Stomach (tissue), 9 donors: ENCODE results near the gene IGFBP4. TPM values are rescaled to one million over a fixed set of nuclear protein-coding genes. Genes with fewer than 3 reads are reported as not detected.
A peak's percentile ranks its signal among the peaks of the same experiment; 100 is the strongest.

ENCODE experiments used
- DNase-seq, 2 donors: peaks; one replicate each; pipeline versions ENCODE4 v3.0.0 to v3.0.0-alpha.2; 2013 to 2019
- H3K27ac ChIP-seq, 5 donors: fragments of 200-600 bp in 4 of 5; sonication (generic) in 4 of 5; one replicate each; pipeline ENCODE4 v1.5.1; 2013 to 2019; ENCODE audit warnings: mild to moderate bottlenecking in 1 of 5, moderate library complexity in 1 of 5
- H3K27me3 ChIP-seq, 3 donors: fragments of 200-600 bp; sonication (generic); one replicate each; pipeline ENCODE4 v1.5.1; 2017 to 2019; ENCODE audit warnings: mixed run types in 1 of 3
- H3K36me3 ChIP-seq, 4 donors: fragments of 200-600 bp; sonication (generic); 1 replicate in 3 of 4; 2 replicates in 1 of 4; pipeline ENCODE4 v1.5.1; 2016 to 2019
- H3K4me1 ChIP-seq, 4 donors: fragments of 200-600 bp; sonication (generic); one replicate each; pipeline ENCODE4 v1.5.1; 2016 to 2019
- H3K4me3 ChIP-seq, 4 donors: fragments of 200-600 bp; sonication (generic) in 3 of 4; one replicate each; pipeline ENCODE4 v1.5.1; 2016 to 2019; ENCODE audit warnings: mild to moderate bottlenecking in 1 of 4
- H3K9me3 ChIP-seq, 4 donors: fragments of 200-600 bp; sonication (generic); one replicate each; pipeline ENCODE4 v1.5.1; 2016 to 2019
- EP300 ChIP-seq: sonication (generic); formaldehyde crosslinking; IDR thresholded peaks from one replicate; pipeline ENCODE4 v1.6.1; 2017; ENCODE audit warnings: antibody characterized with exemption
- POLR2A ChIP-seq, 4 donors: fragments of 450-650 bp; IDR thresholded peaks; one replicate each; pipeline ENCODE4 v1.6.1; 2016; ENCODE audit warnings: antibody characterized with exemption in 4 of 4, control low read depth in 2 of 4, mild to moderate bottlenecking in 1 of 4, moderate library complexity in 1 of 4
- POLR2AphosphoS5 ChIP-seq, 3 donors: sonication (generic); formaldehyde crosslinking; IDR thresholded peaks; one replicate each; pipeline ENCODE4 v1.6.1; 2016; ENCODE audit warnings: antibody characterized with exemption in 3 of 3
- WGBS, 5 donors: extraction: QIAGEN DNeasy Blood & Tissue Kit in 3 of 5; methylation state at CpG; one replicate each; pipeline versions ENCODE4 v1.1.5 to v1.1.7; 2013 to 2018; 5-methylcytosine and 5-hydroxymethylcytosine counted together
- intact Hi-C: fragments of 100-400 bp; cut with DNase I; formaldehyde crosslinking; loops from one replicate; pipeline ENCODE4 v1.15.1; 2023; ENCODE audit warnings: low total_unique reads
- polyA plus RNA-seq, 3 donors: library from polyadenylated mRNA; stranded (reverse); fragments of 200-250 nt; gene quantifications; one replicate each; pipeline ENCODE4 v1.2.3, GENCODE V29; 2013
- total RNA-seq, 5 donors: library from RNA; depleted of rRNA; stranded (reverse); fragments of >200 nt; gene quantifications; one replicate each; pipeline versions ENCODE4 v1.1.0 to v1.2.3, GENCODE V29; 2014 to 2016
- TF ChIP-seq, protein P1 (sequence below), 7 experiments: fragments of 450-650 bp in 4 of 7; fragments of 200-600 bp in 3 of 7; sonication (generic) in 3 of 7; IDR thresholded peaks; one replicate each; pipeline ENCODE4 v1.5.1; 2016 to 2019; ENCODE audit warnings: antibody characterized with exemption in 7 of 7, control low read depth in 2 of 7, mild to moderate bottlenecking in 1 of 7
- donor health status: healthy with polysubstance abuse.
- donor health status: Bipolar disorder and iron deficiency.
- donor health status: healthy.

Gene IGFBP4
- total and polyA plus RNA-seq, 8 donors, result 71.2 to 658 (median 157) TPM

DNA sequence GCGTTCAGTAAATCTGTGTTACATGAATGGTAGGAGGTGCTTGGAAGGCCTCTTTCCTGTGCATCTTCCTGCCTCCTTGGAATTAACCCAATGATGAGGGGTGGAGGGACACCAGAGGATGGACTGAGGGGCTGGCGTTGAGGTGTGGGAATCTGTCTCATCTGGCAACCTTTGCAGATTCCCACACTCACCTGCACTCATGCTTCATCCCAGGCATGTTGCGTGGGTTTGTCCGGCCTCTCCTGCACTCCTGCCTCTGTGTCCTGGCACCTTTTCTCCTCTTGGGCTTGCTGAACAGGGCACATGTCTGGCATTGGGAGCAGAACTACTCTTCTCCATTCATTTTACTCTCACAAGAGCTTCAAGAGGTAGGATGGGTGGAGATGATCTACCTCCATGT is 3.1 kb upstream of the IGFBP4 start:
- Histone ChIP-seq H3K36me3 (no peaks in the 10 kb centered on the region), H3K4me1 (peaks cover 0 to 42% (median 28%) of the 10 kb centered on the region in 4 donors), H3K27me3 (peaks cover 0 to 19% (median 0%) of the 10 kb centered on the region in 3 donors), H3K27ac (no peak overlapping the region), H3K4me3 (no peak overlapping the region), H3K9me3 (no peaks in the 10 kb centered on the region)
- TF ChIP-seq, protein P1, sequence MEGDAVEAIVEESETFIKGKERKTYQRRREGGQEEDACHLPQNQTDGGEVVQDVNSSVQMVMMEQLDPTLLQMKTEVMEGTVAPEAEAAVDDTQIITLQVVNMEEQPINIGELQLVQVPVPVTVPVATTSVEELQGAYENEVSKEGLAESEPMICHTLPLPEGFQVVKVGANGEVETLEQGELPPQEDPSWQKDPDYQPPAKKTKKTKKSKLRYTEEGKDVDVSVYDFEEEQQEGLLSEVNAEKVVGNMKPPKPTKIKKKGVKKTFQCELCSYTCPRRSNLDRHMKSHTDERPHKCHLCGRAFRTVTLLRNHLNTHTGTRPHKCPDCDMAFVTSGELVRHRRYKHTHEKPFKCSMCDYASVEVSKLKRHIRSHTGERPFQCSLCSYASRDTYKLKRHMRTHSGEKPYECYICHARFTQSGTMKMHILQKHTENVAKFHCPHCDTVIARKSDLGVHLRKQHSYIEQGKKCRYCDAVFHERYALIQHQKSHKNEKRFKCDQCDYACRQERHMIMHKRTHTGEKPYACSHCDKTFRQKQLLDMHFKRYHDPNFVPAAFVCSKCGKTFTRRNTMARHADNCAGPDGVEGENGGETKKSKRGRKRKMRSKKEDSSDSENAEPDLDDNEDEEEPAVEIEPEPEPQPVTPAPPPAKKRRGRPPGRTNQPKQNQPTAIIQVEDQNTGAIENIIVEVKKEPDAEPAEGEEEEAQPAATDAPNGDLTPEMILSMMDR (IDR thresholded peaks at IDR 0.05), result no peak
- TF ChIP-seq POLR2AphosphoS5 (IDR thresholded peaks at IDR 0.05), result no peak
- no peak for TF ChIP-seq EP300
- no peak for TF ChIP-seq POLR2A (IDR thresholded peaks at IDR 0.05)
- no peak for DNase-seq
- intact Hi-C loops, result no loop called here
- WGBS, 5 donors, result 77 to 87% (median 81%) methylated on average over 4 of the region's 4 CpGs

DNA sequence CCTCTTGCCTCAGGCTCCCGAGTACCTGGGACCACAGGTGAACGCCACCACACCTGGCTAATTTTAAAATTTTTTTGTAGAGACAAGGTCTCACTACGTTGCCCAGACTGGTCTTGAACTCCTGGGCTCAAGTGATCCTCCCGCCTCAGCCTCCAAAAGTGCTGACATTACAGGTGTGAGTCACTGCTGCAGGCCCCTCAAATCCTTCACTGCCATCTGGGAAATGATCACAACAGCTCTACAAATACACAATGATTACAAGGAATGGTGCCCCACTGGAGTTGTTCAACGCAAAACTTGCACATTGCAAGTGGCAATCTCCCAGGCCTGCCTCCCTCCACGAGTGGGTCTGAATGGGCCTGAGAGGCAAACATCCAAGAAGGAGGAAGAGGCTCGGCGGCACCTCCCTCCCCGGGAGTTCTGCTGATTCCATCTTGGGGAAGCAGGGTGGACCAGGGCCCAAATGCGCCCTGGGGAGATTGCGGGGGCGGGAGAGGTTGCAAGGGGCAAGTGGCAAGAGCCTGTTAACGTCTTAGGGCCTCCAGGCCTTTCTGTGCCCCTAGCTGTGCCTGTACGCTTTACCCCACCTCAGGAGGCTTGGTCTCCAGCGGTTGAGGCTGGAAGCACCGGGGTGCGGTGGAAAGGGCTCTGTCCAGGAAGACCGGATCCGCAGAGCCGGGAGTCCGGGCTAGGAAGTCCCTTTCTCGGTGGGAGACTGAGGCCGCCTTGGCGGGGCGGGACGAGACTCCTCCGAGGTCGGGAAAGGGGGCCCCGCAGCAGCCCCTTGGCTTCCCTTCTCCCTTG is 656 bp upstream of the IGFBP4 start:
- Histone ChIP-seq H3K9me3 (no peaks in the 10 kb centered on the region), H3K27ac (peak overlapping the region; percentile 80 to 93 (median 92)), H3K4me1 (peaks cover 8 to 52% (median 36%) of the 10 kb centered on the region in 4 donors), H3K27me3 (peaks cover 0 to 22% (median 0%) of the 10 kb centered on the region in 3 donors), H3K4me3 (peak overlapping the region; percentile 58 to 71 (median 68)), H3K36me3 (no peaks in the 10 kb centered on the region)
- DNase-seq, result no peak
- WGBS, 5 donors, result 27 to 37% (median 35%) methylated on average over 17 to 29 of the region's 29 CpGs
- intact Hi-C loops, result no loop called here
- no peak for TF ChIP-seq EP300
- TF ChIP-seq POLR2A (IDR thresholded peaks at IDR 0.05), result no peak
- TF ChIP-seq, protein P1 (IDR thresholded peaks at IDR 0.05), result no peak
- TF ChIP-seq POLR2AphosphoS5 (IDR thresholded peaks at IDR 0.05), result no peak

DNA sequence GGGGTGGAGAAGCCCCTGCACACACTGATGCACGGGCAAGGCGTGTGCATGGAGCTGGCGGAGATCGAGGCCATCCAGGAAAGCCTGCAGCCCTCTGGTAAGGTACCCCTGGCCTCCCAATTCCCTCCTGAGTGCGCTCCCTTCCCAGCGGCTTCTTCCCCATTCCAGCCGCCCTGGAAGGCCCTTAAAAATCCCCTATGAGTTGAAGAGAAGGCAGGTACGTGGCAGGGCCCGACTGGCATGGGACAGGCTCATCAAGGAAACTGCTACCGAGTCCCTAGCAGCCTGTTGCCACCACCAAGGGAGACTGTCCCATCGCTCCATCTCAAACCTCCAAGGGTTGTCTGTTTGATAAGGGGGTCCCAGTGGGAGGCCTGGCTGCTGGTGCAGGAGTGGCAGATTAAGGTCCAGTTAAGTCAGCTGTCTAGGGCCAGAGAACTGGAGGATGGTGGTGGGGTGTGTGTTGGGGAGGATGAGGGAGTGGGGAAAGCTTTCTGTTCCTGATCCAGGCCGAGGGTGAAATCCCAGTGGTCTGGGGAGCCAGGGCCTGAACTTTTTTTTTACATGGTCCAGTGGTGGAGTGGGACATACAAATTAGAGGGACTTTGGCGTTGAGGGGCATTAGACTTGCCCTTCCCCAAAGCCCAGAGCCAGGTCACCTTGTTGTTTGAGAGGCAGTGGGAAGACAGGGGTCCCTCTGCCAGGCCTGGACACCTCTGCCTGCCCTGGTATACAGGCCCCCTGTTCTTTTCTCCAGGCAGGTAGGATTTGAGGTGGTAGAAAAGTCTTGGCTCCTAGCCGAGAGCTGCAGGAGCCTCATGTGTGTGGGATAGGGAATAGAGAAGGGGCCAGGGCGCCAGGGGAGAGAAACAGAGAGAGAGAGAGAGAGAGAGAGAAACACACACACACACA is 994 bp downstream of the IGFBP4 start:
- Histone ChIP-seq H3K27me3 (peaks cover 0 to 22% (median 0%) of the 10 kb centered on the region in 3 donors), H3K4me1 (peaks cover 24 to 67% (median 52%) of the 10 kb centered on the region in 4 donors), H3K4me3 (peak overlapping the region; percentile 58 to 71 (median 68)), H3K36me3 (no peaks in the 10 kb centered on the region), H3K27ac (peak overlapping the region; percentile 80 to 93 (median 92)), H3K9me3 (no peaks in the 10 kb centered on the region)
- WGBS, 5 donors, result 21 to 30% (median 25%) methylated on average over 10 to 15 of the region's 15 CpGs
- TF ChIP-seq, protein P1 (IDR thresholded peaks at IDR 0.05), result no peak
- TF ChIP-seq EP300 (no peak), POLR2A (IDR thresholded peaks at IDR 0.05) (no peak), POLR2AphosphoS5 (IDR thresholded peaks at IDR 0.05) (no peak)
- no peak for DNase-seq
- intact Hi-C loops, result no loop called here
